Liver (tissue), 9 donors: ENCODE data around the gene POLA1. TPM values are rescaled to one million over a fixed set of nuclear protein-coding genes. Genes with fewer than 3 reads are reported as not detected.
"Not testable (repeated sequence)": the region's sequence is repeated elsewhere in the genome, so short reads cannot be mapped to it uniquely, and the experiment has no call there.

Source experiments
- DNase-seq: peaks from one replicate; pipeline ENCODE4 v3.0.0-alpha.2; 2017; ENCODE audit warnings: low spot score
- H3K27ac ChIP-seq, 2 donors: one replicate each; pipeline ENCODE4 v1.7.0; 2013; ENCODE audit warnings: inconsistent platforms in 2 of 2, low read length in 2 of 2, control low read depth in 1 of 2, low read depth in 1 of 2, mild to moderate bottlenecking in 1 of 2
- H3K27me3 ChIP-seq, 4 donors: one replicate each; pipeline versions ENCODE4 v1.6.1 to v1.7.0; 2013; ENCODE audit warnings: low read length in 3 of 4, inconsistent platforms in 1 of 4, mild to moderate bottlenecking in 1 of 4, moderate library complexity in 1 of 4; ENCODE audit not compliant: control insufficient read depth in 4 of 4, insufficient read depth in 4 of 4
- H3K36me3 ChIP-seq, 4 donors: one replicate each; pipeline versions ENCODE4 v1.6.1 to v1.7.0; 2013; ENCODE audit warnings: low read length in 3 of 4, mild to moderate bottlenecking in 3 of 4, low read depth in 1 of 4, moderate library complexity in 1 of 4; ENCODE audit not compliant: control insufficient read depth in 4 of 4, insufficient read depth in 3 of 4
- H3K4me1 ChIP-seq, 4 donors: one replicate each; pipeline versions ENCODE4 v1.6.1 to v1.7.0; 2013; ENCODE audit warnings: low read length in 3 of 4, mild to moderate bottlenecking in 3 of 4, moderate library complexity in 1 of 4; ENCODE audit not compliant: control insufficient read depth in 4 of 4, insufficient read depth in 4 of 4
- H3K4me3 ChIP-seq, 3 donors: one replicate each; pipeline versions ENCODE4 v1.6.1 to v1.7.0; 2013; ENCODE audit warnings: low read length in 3 of 3, control low read depth in 1 of 3, low read depth in 1 of 3, mild to moderate bottlenecking in 1 of 3
- H3K9ac ChIP-seq, 2 donors: one replicate each; pipeline ENCODE4 v1.7.0; 2013; ENCODE audit warnings: low read length in 2 of 2, mild to moderate bottlenecking in 2 of 2, moderate library complexity in 2 of 2, control low read depth in 1 of 2, low read depth in 1 of 2
- H3K9me3 ChIP-seq, 4 donors: one replicate each; pipeline versions ENCODE4 v1.6.1 to v1.7.0; 2013; ENCODE audit warnings: low read length in 3 of 4; ENCODE audit not compliant: control insufficient read depth in 4 of 4
- EGR1 ChIP-seq, 2 donors: IDR thresholded peaks; 2 replicates each; pipeline ENCODE4 v1.6.1; 2016 to 2018; ENCODE audit warnings: antibody characterized with exemption in 2 of 2, low read depth in 2 of 2
- FOXA1 ChIP-seq: IDR thresholded peaks from 2 replicates; pipeline ENCODE4 v1.6.1; 2016; ENCODE audit warnings: antibody characterized with exemption
- FOXA2 ChIP-seq: IDR thresholded peaks from 2 replicates; pipeline ENCODE4 v1.6.1; 2016; ENCODE audit warnings: antibody characterized with exemption
- GABPA ChIP-seq, 2 donors: IDR thresholded peaks in 1 of 2; conservative IDR thresholded peaks in 1 of 2; 2 replicates each; pipeline ENCODE4 v1.6.1; 2016; ENCODE audit warnings: antibody characterized with exemption in 2 of 2, mild to moderate bottlenecking in 1 of 2, moderate library complexity in 1 of 2
- HNF4A ChIP-seq, 2 donors: conservative IDR thresholded peaks; 2 replicates each; pipeline ENCODE4 v1.6.1; 2016; ENCODE audit warnings: antibody characterized with exemption in 2 of 2, mild to moderate bottlenecking in 2 of 2
- HNF4G ChIP-seq: IDR thresholded peaks from 2 replicates; pipeline ENCODE4 v1.6.1; 2016; ENCODE audit warnings: antibody characterized with exemption
- JUND ChIP-seq, 2 donors: IDR thresholded peaks; 2 replicates each; pipeline ENCODE4 v1.6.1; 2016; ENCODE audit warnings: antibody characterized with exemption in 2 of 2
- NR2F2 ChIP-seq: IDR thresholded peaks from 2 replicates; pipeline ENCODE4 v1.6.1; 2016; ENCODE audit warnings: antibody characterized with exemption
- RAD21 ChIP-seq, 2 donors: IDR thresholded peaks; 2 replicates each; pipeline ENCODE4 v1.6.1; 2016; ENCODE audit warnings: antibody characterized with exemption in 2 of 2, mild to moderate bottlenecking in 2 of 2
- REST ChIP-seq: IDR thresholded peaks from 2 replicates; pipeline ENCODE4 v1.6.1; 2016; ENCODE audit warnings: antibody characterized with exemption, mild to moderate bottlenecking
- RXRA ChIP-seq, 2 donors: IDR thresholded peaks; 2 replicates each; pipeline ENCODE4 v1.6.1; 2017 to 2018; ENCODE audit warnings: antibody characterized with exemption in 2 of 2, mild to moderate bottlenecking in 1 of 2
- SP1 ChIP-seq: IDR thresholded peaks from 2 replicates; pipeline ENCODE4 v1.6.1; 2018; ENCODE audit warnings: antibody characterized with exemption, mild to moderate bottlenecking
- TAF1 ChIP-seq: conservative IDR thresholded peaks from 2 replicates; pipeline ENCODE4 v1.6.1; 2016; ENCODE audit warnings: antibody characterized with exemption, mild to moderate bottlenecking
- YY1 ChIP-seq: IDR thresholded peaks from 2 replicates; pipeline ENCODE4 v1.6.1; 2016; ENCODE audit warnings: antibody characterized with exemption, mild to moderate bottlenecking
- WGBS: extraction: QIAGEN DNeasy Blood & Tissue Kit; methylation state at CpG from one replicate; pipeline ENCODE4 v1.1.7; 2013; 5-methylcytosine and 5-hydroxymethylcytosine counted together
- polyA plus RNA-seq, 2 donors: library from polyadenylated mRNA; stranded (reverse) in 1 of 2; unstranded in 1 of 2; fragments of 200-250 nt in 1 of 2; fragments of >200 nt in 1 of 2; fragmentation: Nextera tagmentation in 1 of 2; extraction: Ambion mirVana in 1 of 2; gene quantifications; one replicate each; pipeline versions ENCODE4 v1.2.1 to v1.2.3, GENCODE V29; 2013 to 2015
- total RNA-seq, 2 donors: library from RNA; depleted of rRNA; stranded (reverse); fragments of >200 nt; gene quantifications; one replicate each; pipeline ENCODE4 v1.2.3, GENCODE V29; 2014
- TF ChIP-seq, protein P1 (sequence below): IDR thresholded peaks from 2 replicates; pipeline ENCODE4 v1.6.1; 2016; ENCODE audit warnings: antibody characterized with exemption
- TF ChIP-seq, protein P2 (sequence below): IDR thresholded peaks from 2 replicates; pipeline ENCODE4 v1.6.1; 2016; ENCODE audit warnings: antibody characterized with exemption
- TF ChIP-seq, protein P3 (sequence below): IDR thresholded peaks from 2 replicates; pipeline ENCODE4 v1.6.1; 2016; ENCODE audit warnings: antibody characterized with exemption
- TF ChIP-seq, protein P4 (sequence below): fragments of 150-350 bp; IDR thresholded peaks from 2 replicates; pipeline ENCODE4 v1.5.1; 2017; ENCODE audit warnings: improper control_type of control experiment, low read depth, low read length; ENCODE audit not compliant: missing input control
- donor health status: healthy.
- donor health status: healthy.
- donor health status: healthy.
- donor health status: healthy.
- donor health status: healthy.

POLA1 gene
- total and polyA plus RNA-seq, 4 donors: 0.93 to 12.7 (median 4.3) TPM

- 96% methylated on average over 7 of the region's 7 CpGs for WGBS
- no peaks in the 10 kb centered on the region for H3K27me3 ChIP-seq
- DNase-seq: no peak
- no peak overlapping the region for H3K27ac ChIP-seq
- no peaks in the 10 kb centered on the region for H3K36me3 ChIP-seq
- no peak overlapping the region for H3K4me3 ChIP-seq
- H3K4me1 ChIP-seq: no peaks in the 10 kb centered on the region
- H3K9ac ChIP-seq: no peak overlapping the region
- no peaks in the 10 kb centered on the region for H3K9me3 ChIP-seq
- TF ChIP-seq REST: no peak
- TF ChIP-seq EGR1 (IDR thresholded peaks at IDR 0.05; ENCODE audit: low read depth in 2 of 2): no peak
- no peak for TF ChIP-seq FOXA1
- TF ChIP-seq, protein P1, sequence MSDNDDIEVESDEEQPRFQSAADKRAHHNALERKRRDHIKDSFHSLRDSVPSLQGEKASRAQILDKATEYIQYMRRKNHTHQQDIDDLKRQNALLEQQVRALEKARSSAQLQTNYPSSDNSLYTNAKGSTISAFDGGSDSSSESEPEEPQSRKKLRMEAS: no peak
- no peak for TF ChIP-seq GABPA (IDR thresholded peaks at IDR 0.05 in 1 of 2, conservative IDR thresholded peaks at IDR 0.05 in 1 of 2)
- TF ChIP-seq SP1: no peak
- no peak for TF ChIP-seq TAF1
- TF ChIP-seq RXRA (IDR thresholded peaks at IDR 0.05): no peak
- no peak for TF ChIP-seq FOXA2
- TF ChIP-seq, protein P2, sequence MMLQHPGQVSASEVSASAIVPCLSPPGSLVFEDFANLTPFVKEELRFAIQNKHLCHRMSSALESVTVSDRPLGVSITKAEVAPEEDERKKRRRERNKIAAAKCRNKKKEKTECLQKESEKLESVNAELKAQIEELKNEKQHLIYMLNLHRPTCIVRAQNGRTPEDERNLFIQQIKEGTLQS: no peak
Observed at GRCh38 chrX:24805201-24805600, 111.5 kb downstream of the POLA1 start.

DNA sequence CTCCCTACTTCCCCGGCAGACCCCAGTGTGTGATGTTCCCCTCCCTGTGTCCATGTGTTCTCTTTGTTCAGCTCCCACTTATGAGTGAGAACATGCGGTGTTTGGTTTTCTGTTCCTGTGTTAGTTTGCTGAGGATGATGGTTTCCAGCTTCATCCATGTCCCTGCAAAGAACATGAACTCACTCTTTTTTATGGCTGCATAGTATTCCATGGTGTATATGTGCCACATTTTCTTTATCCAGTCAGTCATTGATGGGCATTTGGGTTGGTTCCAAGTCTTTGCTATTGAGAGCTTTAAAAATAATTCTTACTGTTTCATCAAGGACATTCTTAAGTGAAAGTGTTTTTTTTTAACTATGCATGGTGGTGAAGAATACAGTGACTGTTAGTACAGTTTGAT, 126.1 kb downstream of the POLA1 start:
- H3K27me3 ChIP-seq, H3K27ac ChIP-seq, H3K4me3 ChIP-seq, H3K9me3 ChIP-seq, H3K4me1 ChIP-seq, H3K9ac ChIP-seq, H3K36me3 ChIP-seq, DNase-seq: not testable (repeated sequence)
- 86% methylated on average over 2 of the region's 2 CpGs for WGBS

DNA sequence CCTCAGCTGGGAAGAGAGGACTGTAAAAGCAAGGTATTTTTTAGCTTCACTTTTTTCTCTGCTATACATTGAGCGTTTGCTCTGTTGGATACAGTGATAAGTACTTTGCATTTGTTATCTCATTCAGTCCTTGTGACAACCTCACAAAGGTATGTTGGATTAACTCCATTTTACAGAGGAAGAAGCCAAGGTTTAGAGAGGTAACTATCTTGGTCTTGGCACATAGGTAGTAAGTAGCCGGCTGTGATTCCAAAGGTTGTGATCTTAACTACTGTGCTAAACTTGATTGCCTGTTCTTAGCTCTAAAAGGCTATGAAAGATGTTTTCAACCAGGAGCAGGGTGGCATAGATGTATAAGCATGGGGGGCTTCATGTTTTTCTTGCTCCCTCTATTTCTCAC, 134.4 kb downstream of the POLA1 start:
- Histone ChIP-seq H3K4me1 (no peaks in the 10 kb centered on the region), H3K4me3 (no peak overlapping the region), H3K27me3 (no peaks in the 10 kb centered on the region), H3K36me3 (peaks cover 0 to 6% (median 3%) of the 10 kb centered on the region in 4 donors), H3K9ac (no peak overlapping the region), H3K27ac (no peak overlapping the region), H3K9me3 (no peaks in the 10 kb centered on the region)
- 68% methylated on average over 2 of the region's 2 CpGs for WGBS
- no peak for DNase-seq
- TF ChIP-seq NR2F2: no peak
- TF ChIP-seq, protein P3, sequence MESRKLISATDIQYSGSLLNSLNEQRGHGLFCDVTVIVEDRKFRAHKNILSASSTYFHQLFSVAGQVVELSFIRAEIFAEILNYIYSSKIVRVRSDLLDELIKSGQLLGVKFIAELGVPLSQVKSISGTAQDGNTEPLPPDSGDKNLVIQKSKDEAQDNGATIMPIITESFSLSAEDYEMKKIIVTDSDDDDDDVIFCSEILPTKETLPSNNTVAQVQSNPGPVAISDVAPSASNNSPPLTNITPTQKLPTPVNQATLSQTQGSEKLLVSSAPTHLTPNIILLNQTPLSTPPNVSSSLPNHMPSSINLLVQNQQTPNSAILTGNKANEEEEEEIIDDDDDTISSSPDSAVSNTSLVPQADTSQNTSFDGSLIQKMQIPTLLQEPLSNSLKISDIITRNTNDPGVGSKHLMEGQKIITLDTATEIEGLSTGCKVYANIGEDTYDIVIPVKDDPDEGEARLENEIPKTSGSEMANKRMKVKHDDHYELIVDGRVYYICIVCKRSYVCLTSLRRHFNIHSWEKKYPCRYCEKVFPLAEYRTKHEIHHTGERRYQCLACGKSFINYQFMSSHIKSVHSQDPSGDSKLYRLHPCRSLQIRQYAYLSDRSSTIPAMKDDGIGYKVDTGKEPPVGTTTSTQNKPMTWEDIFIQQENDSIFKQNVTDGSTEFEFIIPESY: no peak
- TF ChIP-seq YY1: no peak
- TF ChIP-seq JUND (IDR thresholded peaks at IDR 0.05): no peak
- TF ChIP-seq, protein P2: no peak
- TF ChIP-seq, protein P1: no peak
- no peak for TF ChIP-seq HNF4G
- no peak for TF ChIP-seq HNF4A (conservative IDR thresholded peaks at IDR 0.05)
- no peak for TF ChIP-seq EGR1 (IDR thresholded peaks at IDR 0.05; ENCODE audit: low read depth in 2 of 2)
- TF ChIP-seq, protein P4, sequence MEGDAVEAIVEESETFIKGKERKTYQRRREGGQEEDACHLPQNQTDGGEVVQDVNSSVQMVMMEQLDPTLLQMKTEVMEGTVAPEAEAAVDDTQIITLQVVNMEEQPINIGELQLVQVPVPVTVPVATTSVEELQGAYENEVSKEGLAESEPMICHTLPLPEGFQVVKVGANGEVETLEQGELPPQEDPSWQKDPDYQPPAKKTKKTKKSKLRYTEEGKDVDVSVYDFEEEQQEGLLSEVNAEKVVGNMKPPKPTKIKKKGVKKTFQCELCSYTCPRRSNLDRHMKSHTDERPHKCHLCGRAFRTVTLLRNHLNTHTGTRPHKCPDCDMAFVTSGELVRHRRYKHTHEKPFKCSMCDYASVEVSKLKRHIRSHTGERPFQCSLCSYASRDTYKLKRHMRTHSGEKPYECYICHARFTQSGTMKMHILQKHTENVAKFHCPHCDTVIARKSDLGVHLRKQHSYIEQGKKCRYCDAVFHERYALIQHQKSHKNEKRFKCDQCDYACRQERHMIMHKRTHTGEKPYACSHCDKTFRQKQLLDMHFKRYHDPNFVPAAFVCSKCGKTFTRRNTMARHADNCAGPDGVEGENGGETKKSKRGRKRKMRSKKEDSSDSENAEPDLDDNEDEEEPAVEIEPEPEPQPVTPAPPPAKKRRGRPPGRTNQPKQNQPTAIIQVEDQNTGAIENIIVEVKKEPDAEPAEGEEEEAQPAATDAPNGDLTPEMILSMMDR: no peak
- no peak for TF ChIP-seq TAF1
- TF ChIP-seq FOXA1: no peak
- TF ChIP-seq FOXA2: no peak
- no peak for TF ChIP-seq RAD21 (IDR thresholded peaks at IDR 0.05)
